ENCODE measurements around the gene KAZN.

Gene KAZN

DNA sequence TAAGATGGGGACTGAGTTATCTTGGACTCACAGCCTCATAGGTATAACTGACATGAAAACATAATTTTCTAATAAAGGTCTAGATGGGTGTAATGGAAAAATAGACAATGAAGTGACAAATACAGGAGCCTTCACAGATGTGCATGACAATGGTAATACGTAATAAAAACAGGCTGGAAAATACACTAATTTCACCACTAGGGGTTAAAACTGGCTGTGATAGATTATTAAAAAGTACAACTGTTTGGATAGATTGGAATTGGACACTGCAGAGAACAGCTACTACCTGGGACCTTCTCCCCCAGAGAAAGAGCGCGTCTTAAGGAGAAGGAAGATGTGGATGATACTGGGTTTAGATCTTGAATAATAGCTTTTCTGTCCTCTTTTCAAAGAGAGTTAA lies 9.8 kb downstream of the KAZN start:
- no peak for TF ChIP-seq TAF1 (IDR thresholded peaks at IDR 0.05; ENCODE audit: low read depth)
- TF ChIP-seq CEBPB (IDR thresholded peaks at IDR 0.05): no peak
- TF ChIP-seq YY1 (IDR thresholded peaks at IDR 0.05; ENCODE audit: low read depth): no peak
- no peak for TF ChIP-seq ZBTB7A (IDR thresholded peaks at IDR 0.05; ENCODE audit: low read depth)
- no peak for TF ChIP-seq TEAD4 (IDR thresholded peaks at IDR 0.05)
- no peak for TF ChIP-seq TCF12 (IDR thresholded peaks at IDR 0.05; ENCODE audit: low read depth)
- TF ChIP-seq EP300 (IDR thresholded peaks at IDR 0.05; ENCODE audit: borderline replicate concordance): no peak
- TF ChIP-seq EGR1 (IDR thresholded peaks at IDR 0.05): no peak
- TF ChIP-seq NFIC (IDR thresholded peaks at IDR 0.05): no peak
- TF ChIP-seq, protein P1, sequence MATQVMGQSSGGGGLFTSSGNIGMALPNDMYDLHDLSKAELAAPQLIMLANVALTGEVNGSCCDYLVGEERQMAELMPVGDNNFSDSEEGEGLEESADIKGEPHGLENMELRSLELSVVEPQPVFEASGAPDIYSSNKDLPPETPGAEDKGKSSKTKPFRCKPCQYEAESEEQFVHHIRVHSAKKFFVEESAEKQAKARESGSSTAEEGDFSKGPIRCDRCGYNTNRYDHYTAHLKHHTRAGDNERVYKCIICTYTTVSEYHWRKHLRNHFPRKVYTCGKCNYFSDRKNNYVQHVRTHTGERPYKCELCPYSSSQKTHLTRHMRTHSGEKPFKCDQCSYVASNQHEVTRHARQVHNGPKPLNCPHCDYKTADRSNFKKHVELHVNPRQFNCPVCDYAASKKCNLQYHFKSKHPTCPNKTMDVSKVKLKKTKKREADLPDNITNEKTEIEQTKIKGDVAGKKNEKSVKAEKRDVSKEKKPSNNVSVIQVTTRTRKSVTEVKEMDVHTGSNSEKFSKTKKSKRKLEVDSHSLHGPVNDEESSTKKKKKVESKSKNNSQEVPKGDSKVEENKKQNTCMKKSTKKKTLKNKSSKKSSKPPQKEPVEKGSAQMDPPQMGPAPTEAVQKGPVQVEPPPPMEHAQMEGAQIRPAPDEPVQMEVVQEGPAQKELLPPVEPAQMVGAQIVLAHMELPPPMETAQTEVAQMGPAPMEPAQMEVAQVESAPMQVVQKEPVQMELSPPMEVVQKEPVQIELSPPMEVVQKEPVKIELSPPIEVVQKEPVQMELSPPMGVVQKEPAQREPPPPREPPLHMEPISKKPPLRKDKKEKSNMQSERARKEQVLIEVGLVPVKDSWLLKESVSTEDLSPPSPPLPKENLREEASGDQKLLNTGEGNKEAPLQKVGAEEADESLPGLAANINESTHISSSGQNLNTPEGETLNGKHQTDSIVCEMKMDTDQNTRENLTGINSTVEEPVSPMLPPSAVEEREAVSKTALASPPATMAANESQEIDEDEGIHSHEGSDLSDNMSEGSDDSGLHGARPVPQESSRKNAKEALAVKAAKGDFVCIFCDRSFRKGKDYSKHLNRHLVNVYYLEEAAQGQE (IDR thresholded peaks at IDR 0.05; ENCODE audit: low read depth): no peak
- TF ChIP-seq CREB1 (IDR thresholded peaks at IDR 0.05; ENCODE audit: low read depth): no peak
- no peak for TF ChIP-seq FOXM1 (IDR thresholded peaks at IDR 0.05; ENCODE audit: borderline replicate concordance, low read depth)
- TF ChIP-seq, protein P2, sequence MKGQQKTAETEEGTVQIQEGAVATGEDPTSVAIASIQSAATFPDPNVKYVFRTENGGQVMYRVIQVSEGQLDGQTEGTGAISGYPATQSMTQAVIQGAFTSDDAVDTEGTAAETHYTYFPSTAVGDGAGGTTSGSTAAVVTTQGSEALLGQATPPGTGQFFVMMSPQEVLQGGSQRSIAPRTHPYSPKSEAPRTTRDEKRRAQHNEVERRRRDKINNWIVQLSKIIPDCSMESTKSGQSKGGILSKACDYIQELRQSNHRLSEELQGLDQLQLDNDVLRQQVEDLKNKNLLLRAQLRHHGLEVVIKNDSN (IDR thresholded peaks at IDR 0.05): no peak
- TF ChIP-seq, protein P3, sequence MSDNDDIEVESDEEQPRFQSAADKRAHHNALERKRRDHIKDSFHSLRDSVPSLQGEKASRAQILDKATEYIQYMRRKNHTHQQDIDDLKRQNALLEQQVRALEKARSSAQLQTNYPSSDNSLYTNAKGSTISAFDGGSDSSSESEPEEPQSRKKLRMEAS (IDR thresholded peaks at IDR 0.05): no peak
- no peak for TF ChIP-seq RAD21 (IDR thresholded peaks at IDR 0.05; ENCODE audit: low read depth)

DNA sequence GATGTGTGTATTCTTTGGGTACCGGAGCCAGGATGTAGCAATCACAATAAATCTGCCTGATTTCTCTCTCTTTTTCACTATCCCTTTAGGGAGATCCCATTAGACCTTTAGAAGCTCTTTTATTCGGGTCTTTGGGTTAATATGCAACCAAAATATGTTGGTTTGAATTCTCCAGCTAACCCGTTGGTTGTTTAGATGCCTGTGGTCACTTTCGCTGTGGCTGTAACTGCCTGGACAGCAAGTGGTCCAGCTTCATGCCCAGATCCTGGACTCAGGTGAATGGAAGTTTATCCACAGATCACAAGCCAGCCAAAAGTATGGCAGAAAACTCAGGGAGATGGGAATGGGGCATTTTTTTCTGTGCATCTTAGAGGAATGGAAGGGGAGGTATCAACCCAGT lies 12.3 kb downstream of the KAZN start:
- TF ChIP-seq RAD21 (IDR thresholded peaks at IDR 0.05; ENCODE audit: low read depth) (no peak), NFIC (IDR thresholded peaks at IDR 0.05) (no peak), TEAD4 (IDR thresholded peaks at IDR 0.05) (no peak), ZBTB7A (IDR thresholded peaks at IDR 0.05; ENCODE audit: low read depth) (no peak), TAF1 (IDR thresholded peaks at IDR 0.05; ENCODE audit: low read depth) (no peak), FOXM1 (IDR thresholded peaks at IDR 0.05; ENCODE audit: borderline replicate concordance, low read depth) (no peak), TCF12 (IDR thresholded peaks at IDR 0.05; ENCODE audit: low read depth) (no peak), EP300 (IDR thresholded peaks at IDR 0.05; ENCODE audit: borderline replicate concordance) (no peak), CEBPB (IDR thresholded peaks at IDR 0.05) (no peak), YY1 (IDR thresholded peaks at IDR 0.05; ENCODE audit: low read depth) (no peak), EGR1 (IDR thresholded peaks at IDR 0.05) (no peak), CREB1 (IDR thresholded peaks at IDR 0.05; ENCODE audit: low read depth) (no peak)
- TF ChIP-seq, protein P2 (IDR thresholded peaks at IDR 0.05): no peak
- TF ChIP-seq, protein P1 (IDR thresholded peaks at IDR 0.05; ENCODE audit: low read depth): no peak

DNA sequence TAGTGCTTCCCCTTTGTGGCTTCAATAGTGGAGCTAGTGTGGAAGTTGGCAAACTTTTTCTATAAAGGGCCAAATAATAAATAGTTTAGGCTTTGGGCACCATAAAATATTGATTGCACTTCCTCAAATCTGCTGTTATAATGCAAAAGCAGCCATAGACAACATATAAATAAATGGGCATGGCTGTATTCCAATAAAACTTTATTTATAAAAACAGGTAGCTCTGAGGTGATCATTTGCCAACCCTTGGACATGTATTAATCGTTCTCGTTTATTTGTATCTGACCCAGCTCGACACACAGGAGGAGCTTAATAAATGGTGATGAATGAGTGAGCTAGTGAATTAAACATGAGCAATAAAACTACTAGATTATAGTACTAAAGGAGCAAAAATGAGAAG lies 13.3 kb downstream of the KAZN start:
- TF ChIP-seq TCF12 (IDR thresholded peaks at IDR 0.05; ENCODE audit: low read depth): no peak
- TF ChIP-seq ZBTB7A (IDR thresholded peaks at IDR 0.05; ENCODE audit: low read depth): no peak

DNA sequence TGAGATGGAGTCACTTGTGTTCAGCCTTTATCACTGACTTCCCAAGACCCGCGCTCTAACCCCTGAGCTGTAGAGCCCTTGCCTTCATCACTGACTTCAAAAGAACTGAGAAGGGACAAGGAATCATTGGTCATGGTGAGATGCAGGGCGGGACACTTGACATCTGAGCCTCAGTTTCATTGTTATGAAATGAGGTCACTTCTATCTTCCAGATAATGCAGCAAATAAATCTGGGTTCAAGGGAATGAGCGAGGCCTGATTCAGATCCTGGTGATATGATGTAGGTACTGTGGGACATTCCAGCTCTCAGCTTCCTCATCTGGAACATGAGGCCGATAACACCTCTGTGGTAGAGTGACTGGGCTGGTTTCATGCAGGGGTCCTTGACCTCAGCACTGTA lies 13.8 kb downstream of the KAZN start:
- TF ChIP-seq TAF1 (IDR thresholded peaks at IDR 0.05; ENCODE audit: low read depth): no peak
- no peak for TF ChIP-seq RAD21 (IDR thresholded peaks at IDR 0.05; ENCODE audit: low read depth)
- no peak for TF ChIP-seq EGR1 (IDR thresholded peaks at IDR 0.05)
- no peak for TF ChIP-seq YY1 (IDR thresholded peaks at IDR 0.05; ENCODE audit: low read depth)

DNA sequence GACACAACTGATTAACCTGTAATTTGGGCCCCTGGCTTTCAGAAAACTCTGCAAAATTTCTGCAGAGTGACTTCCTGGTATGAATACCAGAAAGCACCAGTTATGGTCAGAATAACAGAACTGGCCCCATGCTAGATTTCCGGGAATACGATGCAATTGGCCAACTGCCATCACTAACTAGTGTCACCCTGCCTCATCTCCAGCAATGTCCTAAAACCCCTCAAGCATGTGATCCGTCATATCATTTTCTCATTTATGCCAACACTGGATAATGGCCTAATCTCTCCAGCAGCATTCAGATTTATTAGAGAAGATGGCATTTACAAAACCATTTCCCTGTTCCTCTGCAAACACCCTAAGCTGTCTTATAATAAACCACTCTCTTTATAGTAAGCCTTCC lies 15.4 kb downstream of the KAZN start:
- TF ChIP-seq, protein P1 (IDR thresholded peaks at IDR 0.05; ENCODE audit: low read depth): no peak
- TF ChIP-seq ZBTB7A (IDR thresholded peaks at IDR 0.05; ENCODE audit: low read depth): no peak
- TF ChIP-seq CREB1 (IDR thresholded peaks at IDR 0.05; ENCODE audit: low read depth): no peak
- TF ChIP-seq, protein P3 (IDR thresholded peaks at IDR 0.05): no peak
- no peak for TF ChIP-seq RAD21 (IDR thresholded peaks at IDR 0.05; ENCODE audit: low read depth)
- no peak for TF ChIP-seq TEAD4 (IDR thresholded peaks at IDR 0.05)
